ENCODE measurements around the gene PLAAT3.

DNA sequence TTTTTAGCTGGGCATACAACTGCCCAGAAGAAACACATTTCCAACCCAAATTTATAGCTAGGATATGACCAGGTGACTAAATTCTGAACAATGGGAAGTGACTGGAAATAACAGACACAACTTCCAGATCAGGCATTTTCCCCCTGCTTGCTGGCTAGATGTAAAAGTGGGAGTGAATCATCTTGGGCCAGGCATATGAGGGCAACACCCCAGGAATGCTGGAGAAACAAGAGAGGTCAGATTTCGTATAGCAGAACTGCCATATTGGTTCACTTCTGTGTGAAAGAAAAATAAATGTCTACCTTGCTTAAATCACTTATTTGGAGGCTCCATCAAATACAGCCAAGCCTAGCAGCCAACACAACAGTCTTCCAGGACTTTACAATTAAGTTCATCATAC, 49.6 kb upstream of the PLAAT3 start:
- no peak for TF ChIP-seq CTCF (IDR thresholded peaks at IDR 0.05)
- TF ChIP-seq POLR2A (IDR thresholded peaks at IDR 0.05): no peak
